Measurements from ENCODE around the gene TMEM109.

TMEM109 gene

GRCh38 chr11:60935676-60936442 lies 21.9 kb downstream of the TMEM109 start:
- in situ Hi-C loops (cut with HindIII; ENCODE audit: low pct_unique_long_range_greater_than_20kb, low sequenced_read_pairs) = no loop called here
- no peak for TF ChIP-seq JUND (IDR thresholded peaks at IDR 0.05; ENCODE audit: low read depth)

GRCh38 chr11:60936467-60937143 lies 22.6 kb downstream of the TMEM109 start:
- in situ Hi-C loops (cut with HindIII; ENCODE audit: low pct_unique_long_range_greater_than_20kb, low sequenced_read_pairs) = no loop called here
- TF ChIP-seq JUND (IDR thresholded peaks at IDR 0.05; ENCODE audit: low read depth) = no peak
- DNase-seq (ENCODE audit: low read depth in 1 of 2, low spot score in 1 of 2) = no peak

More at GRCh38 chr11:60935676-60936442, 21.9 kb downstream of the TMEM109 start:
- DNase-seq (ENCODE audit: low read depth in 1 of 2, low spot score in 1 of 2) = no peak

- in situ Hi-C loops (cut with HindIII; ENCODE audit: low pct_unique_long_range_greater_than_20kb, low sequenced_read_pairs) = no loop called here
- no peak for TF ChIP-seq JUND (IDR thresholded peaks at IDR 0.05; ENCODE audit: low read depth)
- DNase-seq (ENCODE audit: low read depth in 1 of 2, low spot score in 1 of 2) = no peak
These were observed 23.2 kb downstream of the TMEM109 start for GRCh38 chr11:60937144-60937527.

GRCh38 chr11:60937811-60938210 lies 23.9 kb downstream of the TMEM109 start:
- in situ Hi-C loops (cut with HindIII; ENCODE audit: low pct_unique_long_range_greater_than_20kb, low sequenced_read_pairs) = no loop called here
- no peak for TF ChIP-seq JUND (IDR thresholded peaks at IDR 0.05; ENCODE audit: low read depth)
- DNase-seq (ENCODE audit: low read depth in 1 of 2, low spot score in 1 of 2) = no peak

GRCh38 chr11:60938500-60938899 lies 24.5 kb downstream of the TMEM109 start:
- DNase-seq (ENCODE audit: low read depth in 1 of 2, low spot score in 1 of 2) = no peak
- in situ Hi-C loops (cut with HindIII; ENCODE audit: low pct_unique_long_range_greater_than_20kb, low sequenced_read_pairs) = no loop called here
- no peak for TF ChIP-seq JUND (IDR thresholded peaks at IDR 0.05; ENCODE audit: low read depth)

GRCh38 chr11:60939301-60939700 lies 25.3 kb downstream of the TMEM109 start:
- no peak for TF ChIP-seq JUND (IDR thresholded peaks at IDR 0.05; ENCODE audit: low read depth)
- no peak for DNase-seq (ENCODE audit: low read depth in 1 of 2, low spot score in 1 of 2)
- in situ Hi-C loops (cut with HindIII; ENCODE audit: low pct_unique_long_range_greater_than_20kb, low sequenced_read_pairs) = no loop called here

- no peak for DNase-seq (ENCODE audit: low read depth in 1 of 2, low spot score in 1 of 2)
- TF ChIP-seq JUND (IDR thresholded peaks at IDR 0.05; ENCODE audit: low read depth) = no peak
- in situ Hi-C loops (cut with HindIII; ENCODE audit: low pct_unique_long_range_greater_than_20kb, low sequenced_read_pairs) = no loop called here
These were observed 25.9 kb downstream of the TMEM109 start for GRCh38 chr11:60939855-60940254.

GRCh38 chr11:60941371-60942119 lies 27.6 kb downstream of the TMEM109 start:
- TF ChIP-seq JUND (IDR thresholded peaks at IDR 0.05; ENCODE audit: low read depth) = no peak
- peak; percentile 65 to 88 for DNase-seq (ENCODE audit: low read depth in 1 of 2, low spot score in 1 of 2)
- in situ Hi-C loops (cut with HindIII; ENCODE audit: low pct_unique_long_range_greater_than_20kb, low sequenced_read_pairs) = no loop called here

GRCh38 chr11:60942219-60942618 lies 28.3 kb downstream of the TMEM109 start:
- in situ Hi-C loops (cut with HindIII; ENCODE audit: low pct_unique_long_range_greater_than_20kb, low sequenced_read_pairs) = no loop called here

GRCh38 chr11:60942970-60943565 lies 29.1 kb downstream of the TMEM109 start:
- peak; percentile 89 to 100 for DNase-seq (ENCODE audit: low read depth in 1 of 2, low spot score in 1 of 2)
- TF ChIP-seq JUND (IDR thresholded peaks at IDR 0.05; ENCODE audit: low read depth) = no peak; the same call in 1 of the 2 replicates
- in situ Hi-C loops (cut with HindIII; ENCODE audit: low pct_unique_long_range_greater_than_20kb, low sequenced_read_pairs) = no loop called here

More at GRCh38 chr11:60942219-60942618, 28.3 kb downstream of the TMEM109 start:
- peak; percentile 82 for TF ChIP-seq JUND (IDR thresholded peaks at IDR 0.05; ENCODE audit: low read depth)
- peak; percentile 89 to 99 for DNase-seq (ENCODE audit: low read depth in 1 of 2, low spot score in 1 of 2)

GRCh38 chr11:60944490-60945294 lies 30.7 kb downstream of the TMEM109 start:
- no peak for DNase-seq (ENCODE audit: low read depth in 1 of 2, low spot score in 1 of 2)
- in situ Hi-C loops (cut with HindIII; ENCODE audit: low pct_unique_long_range_greater_than_20kb, low sequenced_read_pairs) = no loop called here
- no peak for TF ChIP-seq JUND (IDR thresholded peaks at IDR 0.05; ENCODE audit: low read depth)

- in situ Hi-C loops (cut with HindIII; ENCODE audit: low pct_unique_long_range_greater_than_20kb, low sequenced_read_pairs) = no loop called here
- DNase-seq (ENCODE audit: low read depth in 1 of 2, low spot score in 1 of 2) = no peak
- no peak for TF ChIP-seq JUND (IDR thresholded peaks at IDR 0.05; ENCODE audit: low read depth)
These were observed 31.3 kb downstream of the TMEM109 start for GRCh38 chr11:60945295-60945667.
